ENCODE results near the gene ANGPTL8.

Gene ANGPTL8

GRCh38 chr19:11203194-11204075 is 36.0 kb upstream of the ANGPTL8 start:
- in situ Hi-C loops (cut with HindIII; ENCODE audit: low sequenced_read_pairs): no loop called here

GRCh38 chr19:11204076-11204602 is 35.3 kb upstream of the ANGPTL8 start:
- in situ Hi-C loops (cut with HindIII; ENCODE audit: low sequenced_read_pairs): no loop called here

GRCh38 chr19:11204943-11205349 is 34.5 kb upstream of the ANGPTL8 start:
- in situ Hi-C loops (cut with HindIII; ENCODE audit: low sequenced_read_pairs): no loop called here

GRCh38 chr19:11205939-11206570 is 33.4 kb upstream of the ANGPTL8 start:
- in situ Hi-C loops (cut with HindIII; ENCODE audit: low sequenced_read_pairs): no loop called here

- in situ Hi-C loops (cut with HindIII; ENCODE audit: low sequenced_read_pairs): no loop called here
Observed at GRCh38 chr19:11208561-11209471, 30.6 kb upstream of the ANGPTL8 start.

- in situ Hi-C loops (cut with HindIII; ENCODE audit: low sequenced_read_pairs): no loop called here
Observed at GRCh38 chr19:11209839-11210655, 29.4 kb upstream of the ANGPTL8 start.

GRCh38 chr19:11210656-11210928 is 28.8 kb upstream of the ANGPTL8 start:
- in situ Hi-C loops (cut with HindIII; ENCODE audit: low sequenced_read_pairs): no loop called here

- in situ Hi-C loops (cut with HindIII; ENCODE audit: low sequenced_read_pairs): no loop called here
Observed at GRCh38 chr19:11214387-11214786, 25.0 kb upstream of the ANGPTL8 start.

- in situ Hi-C loops (cut with HindIII; ENCODE audit: low sequenced_read_pairs): no loop called here
Observed at GRCh38 chr19:11221082-11221598, 18.3 kb upstream of the ANGPTL8 start.

GRCh38 chr19:11223200-11223599 is 16.2 kb upstream of the ANGPTL8 start:
- in situ Hi-C loops (cut with HindIII; ENCODE audit: low sequenced_read_pairs): no loop called here

- in situ Hi-C loops (cut with HindIII; ENCODE audit: low sequenced_read_pairs): no loop called here
Observed at GRCh38 chr19:11224429-11224828, 15.0 kb upstream of the ANGPTL8 start.

- in situ Hi-C loops (cut with HindIII; ENCODE audit: low sequenced_read_pairs): no loop called here
Observed at GRCh38 chr19:11225172-11225571, 14.2 kb upstream of the ANGPTL8 start.

- in situ Hi-C loops (cut with HindIII; ENCODE audit: low sequenced_read_pairs): no loop called here
Observed at GRCh38 chr19:11225815-11226214, 13.6 kb upstream of the ANGPTL8 start.

GRCh38 chr19:11226716-11227166 is 12.7 kb upstream of the ANGPTL8 start:
- in situ Hi-C loops (cut with HindIII; ENCODE audit: low sequenced_read_pairs): no loop called here

GRCh38 chr19:11227195-11227886 is 12.1 kb upstream of the ANGPTL8 start:
- in situ Hi-C loops (cut with HindIII; ENCODE audit: low sequenced_read_pairs): no loop called here

GRCh38 chr19:11230621-11231386 is 8.6 kb upstream of the ANGPTL8 start:
- in situ Hi-C loops (cut with HindIII; ENCODE audit: low sequenced_read_pairs): no loop called here

- in situ Hi-C loops (cut with HindIII; ENCODE audit: low sequenced_read_pairs): no loop called here
Observed at GRCh38 chr19:11232555-11232954, 6.9 kb upstream of the ANGPTL8 start.

- in situ Hi-C loops (cut with HindIII; ENCODE audit: low sequenced_read_pairs): no loop called here
Observed at GRCh38 chr19:11233073-11233472, 6.3 kb upstream of the ANGPTL8 start.

Measured in endothelial cell of hepatic sinusoid (primary cell).